HG03196 (cell line): ENCODE measurements around the gene SSRP1.
"Not testable (repeated sequence)": the region's sequence is repeated elsewhere in the genome, so short reads cannot be mapped to it uniquely, and the experiment has no call there.

Experiments used
- ATAC-seq: cut with Tn5 transposase; IDR thresholded peaks from one replicate; pipeline ENCODE4 v1.9.1; 2021; ENCODE audit not compliant: unreplicated experiment

SSRP1 gene

DNA sequence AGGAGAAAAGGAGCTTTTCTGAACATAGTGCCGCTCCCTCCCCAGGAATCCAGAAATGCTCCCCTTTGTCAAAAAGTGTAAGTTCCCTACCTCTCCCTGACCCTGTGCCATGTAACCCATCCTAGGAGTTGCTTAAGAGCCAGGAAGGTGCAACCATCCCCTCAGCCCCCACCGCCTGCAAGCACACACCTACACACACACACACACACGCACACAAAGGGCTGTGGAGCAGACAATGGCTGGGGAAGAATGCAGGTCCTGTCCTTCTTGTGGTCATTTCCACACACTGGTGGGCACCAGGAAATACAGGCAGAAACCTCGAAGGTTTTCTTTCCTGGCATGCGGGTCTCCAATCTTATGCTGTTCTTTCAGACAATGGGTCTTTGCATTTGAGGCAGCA is 3.6 kb upstream of the SSRP1 start:
- no peak for ATAC-seq

DNA sequence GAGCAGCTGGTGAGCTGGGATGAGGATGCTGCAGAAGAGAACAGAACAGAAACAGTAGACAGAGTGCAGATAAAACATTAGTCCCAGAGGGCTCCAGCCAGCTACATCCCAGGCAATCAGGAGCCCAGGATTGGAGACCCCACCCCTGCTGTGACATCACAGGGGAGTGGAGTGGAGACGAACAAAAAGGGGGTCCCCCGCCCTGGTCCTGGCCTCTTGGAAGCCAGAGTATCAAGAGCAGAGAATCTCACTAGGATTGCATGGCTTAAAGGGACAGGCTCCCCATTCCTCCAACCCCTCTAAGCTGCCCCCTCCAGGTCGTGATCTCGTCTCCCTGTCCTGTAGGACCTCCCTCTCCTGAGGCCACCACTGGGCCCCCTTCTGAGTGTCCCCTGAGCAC is 2.5 kb upstream of the SSRP1 start, which contains the start of gene P2RX3:
P2RX3 (plus strand) TSS at position 211 of the 400 bp plus-strand sequence. CDS start 199 bp downstream, outside the sequence.
- ATAC-seq, result no peak

DNA sequence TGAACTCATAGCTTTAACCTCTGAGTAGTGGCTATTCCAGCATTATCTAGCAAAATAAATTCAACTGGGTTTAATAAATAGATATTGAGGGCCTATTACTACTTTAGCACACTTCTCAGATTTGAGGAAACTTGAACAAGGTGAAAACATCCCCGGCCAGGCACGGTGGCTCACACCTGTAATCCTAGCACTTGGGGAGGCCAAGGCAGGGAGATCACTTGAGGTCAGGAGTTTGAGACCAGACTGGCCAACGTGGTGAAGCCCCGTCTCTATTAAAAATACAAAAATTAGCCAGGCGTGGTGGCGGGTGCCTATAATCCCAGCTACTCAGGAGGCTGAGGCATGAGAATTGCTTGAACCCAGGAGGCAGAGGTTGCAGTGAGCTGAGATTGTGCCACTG is 1.2 kb upstream of the SSRP1 start:
- ATAC-seq, result not testable (repeated sequence)

DNA sequence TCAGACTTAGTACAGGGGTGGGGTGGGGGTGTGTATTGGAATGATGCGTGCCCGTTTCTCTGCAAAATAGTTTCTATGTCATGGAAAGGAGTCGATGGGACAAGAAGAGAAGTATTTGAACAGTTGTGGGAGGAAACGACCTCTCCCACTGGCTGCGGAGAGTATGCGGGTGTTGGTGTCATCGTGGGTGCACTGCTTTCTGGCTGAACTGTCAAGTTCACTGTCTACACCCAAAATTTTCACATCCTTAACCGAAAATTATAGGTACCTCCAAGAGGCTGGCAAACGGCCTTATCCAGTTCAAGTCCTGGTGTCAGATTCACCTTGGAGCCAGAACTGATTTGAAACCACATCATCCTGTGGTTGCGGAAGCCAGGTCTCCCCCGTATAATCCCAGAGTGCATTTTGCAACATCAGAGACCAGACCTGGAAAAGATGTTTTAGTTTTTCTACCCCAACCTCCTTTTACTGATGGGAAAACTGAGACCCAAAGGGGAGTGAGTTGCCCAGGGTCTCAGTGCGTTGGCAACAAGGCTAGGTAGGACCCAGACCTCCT is 497 bp upstream of the SSRP1 start:
- no peak for ATAC-seq

DNA sequence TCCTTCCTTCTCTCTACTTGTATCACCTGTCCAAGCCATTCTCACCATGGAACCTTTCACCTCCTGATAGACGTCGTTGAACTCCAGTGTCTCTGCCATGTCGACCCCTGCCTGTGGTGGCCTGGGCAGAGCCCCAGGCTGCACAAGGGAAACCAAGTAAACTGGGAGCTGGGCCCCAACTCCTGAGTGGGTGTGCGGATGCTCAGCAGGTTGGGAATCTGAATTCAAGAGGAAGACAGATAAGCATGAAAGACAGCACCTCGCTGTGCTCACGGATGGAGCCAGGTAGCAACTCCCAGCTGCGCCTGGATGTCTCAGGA is 709 bp downstream of the SSRP1 start:
- ATAC-seq, result no peak

DNA sequence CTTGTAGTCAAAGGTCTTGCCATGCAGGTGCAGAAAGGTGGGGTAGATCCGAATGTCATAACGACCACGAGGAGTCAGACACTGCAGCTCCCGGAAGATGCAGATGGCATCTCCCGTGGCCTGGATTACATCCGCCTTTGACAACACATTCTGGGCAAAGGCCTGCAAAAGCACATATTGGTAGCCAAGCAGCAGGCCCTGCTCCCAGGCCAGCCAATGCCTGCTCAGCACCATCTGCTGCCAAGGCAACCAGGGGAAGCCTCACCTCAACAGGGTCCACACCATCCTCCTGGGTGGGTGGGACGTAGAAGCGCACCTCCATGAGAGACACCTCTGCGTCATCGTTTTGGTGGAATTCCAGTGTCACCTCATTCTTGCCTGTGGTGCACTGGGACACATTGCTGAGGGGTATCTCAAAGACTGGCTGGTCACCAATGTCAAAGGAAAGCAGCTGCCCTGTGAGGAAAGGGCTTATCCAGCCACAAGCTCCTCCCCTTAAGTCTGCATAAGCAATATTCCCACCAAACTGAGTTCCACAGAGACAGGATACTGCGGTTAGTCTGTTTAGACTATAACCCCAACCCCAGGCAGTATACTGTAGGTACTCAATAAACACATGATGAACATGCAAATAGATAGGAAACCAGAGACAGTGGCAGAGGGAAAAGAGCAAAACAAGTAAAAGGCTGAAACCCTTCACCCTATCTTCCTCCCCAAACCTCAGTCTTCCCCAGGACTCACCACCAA is 2.8 kb downstream of the SSRP1 start:
- ATAC-seq, result no peak

DNA sequence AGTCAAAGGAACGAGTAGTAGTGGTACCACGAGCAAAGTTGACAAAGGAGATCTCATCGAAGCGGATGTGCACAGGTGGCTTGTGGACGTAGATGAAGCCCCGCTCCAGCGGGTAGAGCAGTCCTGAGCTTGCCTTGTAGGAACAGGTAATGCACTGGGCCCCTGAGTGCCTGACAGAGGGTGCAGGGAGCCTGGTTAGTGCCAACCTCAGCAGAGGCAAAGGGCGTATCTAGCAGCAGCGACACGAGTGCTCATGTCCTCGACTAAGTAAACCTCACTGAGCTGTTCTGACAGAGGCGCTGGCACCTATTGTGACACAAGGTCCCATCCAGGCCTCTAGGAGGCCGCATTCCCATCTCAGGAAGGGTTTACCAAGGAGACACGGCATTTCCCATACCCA is 4.0 kb downstream of the SSRP1 start:
- ATAC-seq, result no peak

DNA sequence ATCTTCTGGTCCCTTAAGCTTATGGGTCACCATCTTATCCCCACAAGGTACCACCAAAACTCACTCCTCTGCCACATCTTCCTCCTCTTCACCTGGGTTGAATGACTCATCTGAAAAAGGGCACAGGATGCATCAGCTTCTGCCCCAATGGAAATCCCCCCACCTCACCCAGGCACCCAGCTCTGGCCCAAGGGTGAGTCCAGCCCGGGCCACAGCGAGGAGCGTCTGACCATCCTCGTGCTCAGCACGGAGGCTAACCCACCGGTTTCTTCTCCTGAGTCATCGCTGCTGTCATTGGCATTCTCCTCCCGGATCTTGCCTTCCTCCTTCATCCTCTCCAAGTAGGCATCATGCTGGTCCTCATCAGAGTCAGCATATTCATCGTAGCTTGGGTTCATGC is 5.7 kb downstream of the SSRP1 start:
- no peak for ATAC-seq

DNA sequence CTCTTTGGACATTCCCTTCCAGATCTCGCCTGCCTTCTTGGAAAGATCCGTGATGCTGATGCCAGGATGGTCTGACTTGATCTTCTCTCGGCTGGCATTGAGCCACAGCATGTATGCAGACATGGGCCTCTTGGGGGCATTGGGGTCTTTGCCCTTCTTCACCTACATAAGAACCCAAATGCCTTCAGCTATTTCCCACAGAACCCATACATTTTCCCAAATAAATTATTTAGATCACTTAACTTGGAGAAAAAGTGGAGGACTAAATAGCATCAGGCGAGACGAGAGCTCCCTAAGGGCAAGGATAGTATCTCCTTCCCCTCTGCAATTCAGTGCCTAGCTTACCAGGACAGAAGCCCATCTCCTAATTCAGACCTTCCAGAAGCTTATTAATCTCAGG is 8.0 kb downstream of the SSRP1 start:
- ATAC-seq, result no peak

DNA sequence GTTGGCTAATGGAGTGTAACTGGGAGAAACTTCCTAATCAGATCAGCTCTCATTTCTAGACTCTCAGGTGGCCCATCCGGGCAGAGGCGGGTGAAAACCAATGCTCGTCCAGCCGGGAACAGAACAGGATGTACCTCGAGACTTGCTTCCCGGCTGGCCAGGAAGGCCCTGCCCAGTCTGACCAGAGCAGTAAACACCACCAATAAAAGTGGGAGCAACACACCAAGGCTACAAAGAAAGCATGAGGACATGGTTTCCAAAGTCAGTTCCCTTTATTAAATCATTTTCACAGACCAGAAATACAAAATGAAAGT is 10.0 kb downstream of the SSRP1 start:
- ATAC-seq, result no peak

DNA sequence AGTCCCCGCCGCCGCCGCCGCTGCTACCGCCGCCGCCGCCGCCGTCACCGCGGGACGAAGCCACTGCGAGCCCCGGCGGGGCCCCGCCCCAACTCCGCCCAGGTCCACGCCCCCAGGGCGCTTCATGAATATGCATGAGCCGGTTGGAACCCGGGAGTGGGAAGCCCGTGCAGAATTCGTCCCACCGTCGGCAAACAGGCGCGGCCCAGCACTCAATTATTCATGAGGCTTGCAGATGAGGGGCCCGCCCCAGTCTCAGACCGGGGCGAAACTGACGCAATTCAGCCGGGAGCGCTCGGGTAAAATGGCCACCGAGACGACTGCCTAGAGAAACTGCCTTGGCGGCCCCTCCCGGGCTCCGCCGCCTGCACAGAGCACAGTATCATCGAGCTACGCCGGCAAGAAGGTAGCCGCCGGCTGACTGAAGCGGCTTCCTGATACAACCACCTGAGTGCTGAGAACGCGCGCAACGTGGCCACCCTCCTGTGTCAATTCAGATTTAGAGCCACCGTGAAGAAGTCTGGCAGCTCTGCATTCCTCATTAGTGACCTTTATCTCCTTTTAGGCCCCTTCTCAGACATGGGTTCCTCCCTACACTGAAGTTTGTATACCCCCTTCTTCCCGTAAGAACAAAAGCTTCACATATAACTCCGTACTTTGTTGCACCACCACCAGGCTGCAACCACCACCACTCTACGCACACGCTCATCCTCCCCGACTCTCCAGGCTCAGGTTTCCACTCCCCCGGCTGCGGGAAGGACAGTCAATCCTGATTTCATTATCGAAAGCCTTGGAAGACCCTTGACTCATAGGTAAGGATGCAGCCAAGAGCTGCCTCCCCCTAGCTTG is 10.6 kb downstream of the SSRP1 start, which contains the start of gene TNKS1BP1:
TNKS1BP1 (minus strand) TSS at position 67 of the 849 bp plus-strand sequence. CDS start 3,067 bp downstream, outside the sequence.
- ATAC-seq, result peak; percentile 83

DNA sequence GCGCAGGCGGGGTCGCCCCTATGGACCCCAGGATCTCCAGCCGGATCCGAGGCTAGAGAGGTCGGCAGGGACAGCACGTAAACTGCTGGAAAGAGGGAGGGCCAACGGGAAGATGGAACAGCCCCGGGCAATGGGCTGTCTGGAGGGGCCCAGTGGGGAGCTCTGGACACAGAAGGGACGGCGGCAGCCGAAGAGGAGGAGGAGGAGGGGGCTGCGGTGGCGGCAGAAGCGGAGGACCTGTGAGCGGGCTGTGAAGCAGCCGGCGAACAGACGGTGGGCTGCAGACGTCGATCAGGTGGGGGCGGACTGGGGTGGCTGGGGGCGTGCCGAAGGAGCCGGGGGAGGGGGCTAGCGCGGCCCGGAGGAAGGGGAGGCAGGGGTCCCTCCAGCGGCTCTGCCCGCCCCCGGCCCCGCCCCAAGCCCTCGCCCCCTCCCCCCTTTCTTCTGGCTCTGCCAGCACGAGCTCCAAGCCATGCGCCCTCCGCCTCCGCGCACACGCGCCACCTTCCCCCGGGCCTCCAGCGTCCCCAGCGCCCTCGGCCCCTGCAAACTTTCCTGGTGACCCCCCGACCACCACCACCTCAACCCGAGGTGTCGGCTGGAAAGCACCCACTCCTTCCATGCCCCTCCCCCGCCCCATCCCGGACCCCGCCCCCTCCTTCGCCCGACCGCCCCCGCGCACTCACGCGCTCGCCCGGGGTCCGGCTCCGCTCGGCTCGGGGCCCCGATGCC is 11.4 kb downstream of the SSRP1 start:
- ATAC-seq, result no peak

DNA sequence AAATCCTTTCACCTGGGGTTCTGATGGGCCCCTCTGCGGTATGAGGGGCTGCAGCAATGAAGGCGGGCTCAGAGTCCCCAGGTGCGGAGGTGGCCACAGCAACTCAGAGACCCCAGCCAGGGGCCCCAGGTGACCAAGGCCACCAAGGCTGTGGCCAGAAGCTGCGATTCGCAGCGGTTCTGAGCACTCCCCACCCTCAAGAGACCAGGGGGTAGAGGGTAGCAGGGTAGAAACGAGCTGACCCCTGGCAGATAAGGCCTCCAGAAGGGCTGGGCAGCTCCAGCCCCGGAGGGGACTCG is 11.9 kb downstream of the SSRP1 start:
- no peak for ATAC-seq

DNA sequence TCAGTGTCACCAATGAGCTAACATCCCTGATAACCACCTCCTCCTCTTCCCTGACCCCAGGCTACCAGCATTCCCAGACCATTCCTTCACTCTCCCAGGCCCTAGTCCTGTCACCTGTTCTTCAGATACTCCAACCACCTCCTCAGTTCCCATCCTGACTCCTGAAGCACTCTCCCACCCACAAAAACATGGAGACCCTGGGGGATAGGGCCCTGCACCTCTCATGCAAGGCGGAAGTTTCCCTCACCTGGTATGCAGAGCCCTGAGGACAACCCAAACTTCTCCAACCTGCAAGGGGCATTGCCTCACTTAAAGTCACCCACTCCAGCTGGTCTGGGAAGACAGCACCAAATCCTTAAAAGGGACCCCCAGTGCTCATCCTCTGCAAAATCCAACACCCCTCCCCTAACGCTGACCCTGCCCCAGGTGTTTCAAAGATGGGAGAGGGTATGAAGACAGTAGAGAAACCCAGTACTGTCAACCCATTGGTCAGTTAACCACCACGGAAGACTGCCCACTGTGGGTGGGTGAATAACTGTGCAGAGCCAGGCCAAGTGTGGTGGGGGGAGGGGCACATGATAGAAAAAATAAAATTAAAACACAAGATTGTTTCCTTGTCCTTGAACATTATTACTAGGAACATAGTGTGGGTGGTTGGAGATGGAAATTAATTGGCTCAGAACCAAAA is 12.4 kb downstream of the SSRP1 start:
- ATAC-seq, result no peak

DNA sequence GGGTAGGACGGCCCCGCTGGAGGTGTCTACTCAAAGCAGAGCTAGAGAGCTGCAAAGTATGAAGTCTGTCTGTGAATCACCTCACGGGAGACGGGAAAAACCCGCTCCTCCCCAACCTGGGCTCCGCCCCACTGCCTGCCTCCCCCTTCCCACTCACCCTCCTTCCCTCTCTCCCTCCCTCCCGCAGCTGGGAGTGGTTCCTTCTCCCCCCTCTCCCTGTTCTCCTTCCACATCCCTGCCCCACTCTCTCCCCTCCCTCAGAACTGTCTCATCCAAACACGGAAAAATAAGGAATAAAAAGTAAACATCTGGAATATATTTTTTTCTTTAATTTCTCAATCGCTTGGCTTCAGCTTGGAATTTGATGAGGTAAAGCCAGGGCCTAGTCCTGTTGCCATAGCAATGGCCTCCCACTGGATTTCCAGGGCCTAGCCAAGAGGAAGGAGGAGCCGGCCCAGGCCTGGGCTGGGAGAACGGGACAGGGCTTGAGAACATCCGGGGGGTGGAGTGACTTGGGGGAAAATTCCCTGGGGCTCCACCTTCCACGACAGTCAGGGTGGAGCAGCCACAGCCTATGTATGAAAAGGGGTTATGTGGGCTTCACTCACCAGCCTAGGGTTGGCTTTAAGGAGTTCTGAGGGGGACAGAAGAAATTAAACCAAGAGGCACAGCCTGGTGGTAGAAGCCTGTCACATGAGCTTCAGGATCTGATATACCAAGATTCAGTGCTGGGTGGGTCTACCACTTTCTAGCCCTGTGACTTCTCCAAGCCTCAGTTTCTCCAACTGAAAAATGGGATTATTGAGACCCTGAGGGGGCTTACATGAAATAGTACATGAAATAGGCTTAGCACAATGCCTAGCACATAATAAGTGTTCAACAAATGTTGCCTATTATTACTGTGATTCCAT is 13.2 kb downstream of the SSRP1 start:
- no peak for ATAC-seq

DNA sequence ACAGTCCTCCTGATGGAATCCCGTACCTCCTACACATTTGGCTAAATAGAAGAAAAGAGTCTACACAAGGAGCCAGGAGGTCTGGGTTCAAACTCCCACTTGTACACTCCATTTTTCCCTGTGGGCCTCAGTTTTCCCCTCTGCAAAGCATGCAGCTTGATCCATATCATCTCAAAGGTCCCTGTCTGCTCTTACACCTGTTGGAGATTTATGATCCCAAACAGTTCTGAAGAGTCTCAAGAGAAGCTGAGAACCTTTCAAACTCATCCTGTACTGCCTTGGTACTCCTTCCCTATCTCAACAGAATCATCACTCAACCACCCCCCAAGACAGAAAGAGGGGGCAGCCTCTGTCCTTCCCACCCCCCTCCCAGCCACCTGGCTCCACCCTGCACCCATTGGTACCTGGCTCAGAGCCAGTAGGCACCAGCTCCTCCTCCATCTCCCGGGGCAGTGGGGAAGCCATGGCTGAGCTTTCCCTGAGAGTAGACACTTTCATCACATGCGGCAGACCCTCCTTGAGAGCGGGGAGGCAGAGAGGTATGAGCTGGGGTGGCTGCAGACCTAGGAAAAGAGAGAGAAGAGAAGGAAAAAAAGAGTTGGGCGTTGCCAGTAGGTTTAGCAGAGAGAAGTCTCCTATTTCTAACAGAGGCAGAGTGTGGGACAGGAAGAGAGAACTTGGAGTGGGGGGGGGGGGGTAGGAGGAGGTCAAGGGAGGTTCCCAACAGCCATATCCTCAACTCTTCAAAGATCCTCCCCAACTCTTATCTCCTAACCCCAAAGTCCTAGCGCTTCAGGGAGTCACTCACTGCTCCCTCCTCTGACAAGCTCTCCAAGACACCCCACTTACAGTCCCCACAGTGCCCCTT is 14.1 kb downstream of the SSRP1 start:
- ATAC-seq, result no peak

DNA sequence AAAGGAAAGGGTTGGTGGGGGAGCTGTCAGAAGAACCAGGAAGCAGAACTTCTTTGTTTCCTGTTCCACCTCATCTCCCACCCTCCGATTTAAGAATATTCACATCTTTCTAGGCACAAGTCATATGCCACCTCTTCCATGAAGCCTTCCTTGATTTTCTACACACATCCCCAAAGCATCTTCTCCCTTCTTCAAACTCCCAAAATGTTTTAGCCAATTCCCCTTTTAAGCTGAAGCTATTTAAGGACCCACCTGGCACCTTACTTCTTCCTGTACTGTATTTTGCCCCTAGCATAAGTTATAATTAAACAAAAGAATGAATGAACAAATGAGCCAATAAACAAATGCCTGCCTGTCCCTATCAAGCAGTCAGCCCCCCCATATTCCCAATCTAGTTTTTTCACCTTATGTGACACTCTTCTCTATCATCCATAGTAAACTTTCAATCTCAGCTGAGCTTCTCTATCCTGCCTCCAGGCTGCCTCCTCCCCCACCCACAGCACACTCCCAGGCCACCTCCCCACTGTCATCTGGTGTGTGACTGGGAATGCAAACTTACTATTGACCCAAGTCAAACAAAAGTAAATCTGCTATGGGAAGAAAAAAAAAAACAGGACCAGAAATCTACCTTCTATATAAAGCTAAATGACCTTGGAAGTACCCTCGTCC is 14.8 kb downstream of the SSRP1 start:
- no peak for ATAC-seq

DNA sequence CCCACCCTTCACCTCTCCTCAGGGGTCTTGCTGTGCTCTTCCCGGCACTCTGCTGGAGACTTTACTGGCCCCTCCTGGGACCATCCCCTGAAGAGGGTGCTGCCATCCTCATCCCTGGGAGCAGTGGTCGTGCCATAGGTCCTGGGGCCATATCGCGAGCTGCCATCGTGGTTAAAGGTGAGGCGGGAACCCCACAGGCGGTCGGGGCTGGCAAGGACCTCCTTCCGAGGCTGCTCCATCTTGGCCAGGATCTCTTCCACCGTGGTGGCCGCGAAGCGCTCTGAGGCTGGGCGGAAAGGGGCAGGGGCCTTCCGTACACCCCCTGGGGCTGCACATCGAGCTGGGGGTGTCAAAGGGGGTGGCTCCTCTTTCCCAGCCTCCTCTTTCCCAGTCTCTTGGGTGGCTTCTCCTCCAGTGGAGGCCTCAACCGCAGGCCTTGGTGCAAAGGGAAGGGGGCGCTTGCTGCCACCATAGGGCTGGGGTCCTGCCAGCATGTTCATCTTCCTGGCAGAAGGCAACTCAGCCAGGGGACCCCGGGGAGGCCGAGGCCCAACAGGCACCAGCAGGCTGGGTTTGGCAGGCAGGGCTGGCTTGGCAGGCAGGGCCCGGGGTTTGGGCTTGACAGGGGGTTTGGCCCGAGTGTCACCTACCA is 15.5 kb downstream of the SSRP1 start:
- ATAC-seq, result no peak
